RWPE2 (cell line): ENCODE measurements around the gene ACSL1.
A peak's percentile ranks its signal among the peaks of the same experiment; 100 is the strongest.

Experiments used
- ATAC-seq: fragments of 200-7000 bp; cut with Tn5 transposase; 3 replicates; pipeline ENCODE4 v1.9.1; 2021; ENCODE audit warnings: low read depth
- DNase-seq: peaks from one replicate; pipeline ENCODE4 v3.0.0-alpha.2; 2020; ENCODE audit warnings: low spot score
- H3K27ac ChIP-seq: fragments of 450-650 bp; 2 replicates; pipeline ENCODE4 v1.5.1; 2017; ENCODE audit warnings: mild to moderate bottlenecking; ENCODE audit not compliant: poor library complexity, severe bottlenecking
- H3K27me3 ChIP-seq: fragments of 250-450 bp; sonication (Bioruptor Pico); 2 replicates; pipeline ENCODE4 v1.5.1; 2021; ENCODE audit warnings: mild to moderate bottlenecking, moderate library complexity; ENCODE audit not compliant: insufficient read depth, poor library complexity, severe bottlenecking
- H3K36me3 ChIP-seq: fragments of 250-450 bp; sonication (Bioruptor Pico); 2 replicates; pipeline ENCODE4 v1.5.1; 2020; ENCODE audit warnings: low read depth, mild to moderate bottlenecking, moderate library complexity
- H3K4me1 ChIP-seq: fragments of 250-450 bp; sonication (Bioruptor Pico); 2 replicates; pipeline ENCODE4 v1.5.1; 2021; ENCODE audit warnings: mild to moderate bottlenecking, moderate library complexity; ENCODE audit not compliant: insufficient read depth, poor library complexity, severe bottlenecking
- H3K4me3 ChIP-seq: fragments of 250-450 bp; sonication (Bioruptor Pico); 2 replicates; pipeline ENCODE4 v1.5.1; 2021; ENCODE audit warnings: mild to moderate bottlenecking, moderate library complexity; ENCODE audit not compliant: severe bottlenecking
- H3K9me3 ChIP-seq: fragments of 250-450 bp; sonication (Bioruptor Pico); 2 replicates; pipeline ENCODE4 v1.5.1; 2021; ENCODE audit warnings: mild to moderate bottlenecking, moderate library complexity; ENCODE audit not compliant: severe bottlenecking
- CTCF ChIP-seq: fragments of 450-650 bp; IDR thresholded peaks from one replicate; pipeline ENCODE4 v1.5.1; 2017; ENCODE audit warnings: mild to moderate bottlenecking, moderate library complexity; ENCODE audit not compliant: poor library complexity, severe bottlenecking

The ACSL1 gene

GRCh38 chr4:184755278-184755677 is 70.5 kb downstream of the ACSL1 start:
- ATAC-seq (peak; percentile 95), DNase-seq (no peak)
- Histone ChIP-seq H3K9me3 (no peaks in the 10 kb centered on the region), H3K27ac (peak overlapping the region; percentile 18), H3K4me3 (no peak overlapping the region), H3K4me1 (peaks cover 13% of the 10 kb centered on the region), H3K36me3 (no peaks in the 10 kb centered on the region; the same call in none of the 2 replicates), H3K27me3 (no peaks in the 10 kb centered on the region)
- TF ChIP-seq CTCF = no peak

DNA sequence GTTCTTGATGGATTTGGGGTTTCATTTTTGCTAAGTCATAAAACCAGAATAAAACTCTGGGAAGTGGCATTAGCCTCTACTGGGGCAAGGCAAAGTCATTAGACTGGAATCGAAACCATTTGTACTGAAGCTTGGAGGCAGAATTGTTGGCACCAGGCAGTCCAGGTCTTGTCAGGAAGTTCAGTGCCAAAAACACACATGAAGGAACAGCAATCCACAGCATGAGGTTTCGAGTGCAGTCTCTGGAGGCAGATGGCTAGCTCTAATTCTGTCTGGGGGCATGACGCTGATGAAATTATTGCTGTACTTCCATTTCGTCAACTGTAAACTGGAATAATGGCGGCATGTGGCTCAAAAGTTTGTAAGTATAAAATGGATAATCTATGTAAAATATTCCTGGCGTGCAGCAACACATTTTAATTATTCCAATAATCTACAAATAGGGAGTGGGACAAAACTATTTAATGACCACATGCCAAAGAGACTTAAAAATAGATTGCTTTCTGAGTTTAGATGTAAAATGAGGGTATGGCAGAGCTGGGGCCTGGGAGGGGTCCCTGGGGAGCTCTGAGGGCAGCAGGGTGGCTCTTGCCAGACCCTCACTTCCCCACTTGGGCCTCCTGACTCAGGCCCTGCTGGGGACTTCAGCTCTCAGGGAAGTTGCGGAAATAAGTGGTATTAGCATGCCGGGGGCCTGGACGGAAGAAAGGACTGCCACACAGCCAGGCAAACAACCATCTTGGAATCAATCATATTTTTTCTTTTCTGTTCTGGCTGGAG is 73.1 kb downstream of the ACSL1 start:
- H3K9me3 ChIP-seq = no peaks in the 10 kb centered on the region
- H3K4me3 ChIP-seq = no peak overlapping the region
- H3K36me3 ChIP-seq = no peaks in the 10 kb centered on the region
- no peak overlapping the region for H3K27ac ChIP-seq
- H3K4me1 ChIP-seq = peaks cover 16% of the 10 kb centered on the region
- TF ChIP-seq CTCF = no peak
- DNase-seq = no peak
- ATAC-seq = no peak
- H3K27me3 ChIP-seq = no peaks in the 10 kb centered on the region

DNA sequence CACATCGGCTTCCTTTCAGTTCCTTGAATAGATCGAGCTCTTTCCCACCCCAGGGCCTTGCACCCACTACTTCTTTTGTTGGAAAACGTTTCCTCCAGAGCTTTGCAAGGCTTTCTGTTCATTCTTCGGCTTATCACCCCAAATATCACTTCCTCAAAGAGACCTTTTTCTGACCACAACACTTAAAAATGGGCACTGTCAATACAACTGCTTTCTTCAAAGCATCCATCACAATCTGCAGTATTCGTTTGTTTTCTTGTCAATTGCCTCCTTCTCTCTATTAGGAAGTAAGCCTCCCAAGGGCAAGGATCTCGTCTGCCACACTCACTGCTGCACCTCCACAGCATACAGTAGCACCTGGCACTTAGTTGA is 74.2 kb downstream of the ACSL1 start:
- no peak overlapping the region for H3K27ac ChIP-seq
- peaks cover 24% of the 10 kb centered on the region for H3K4me1 ChIP-seq
- H3K36me3 ChIP-seq = no peaks in the 10 kb centered on the region
- no peak overlapping the region for H3K4me3 ChIP-seq
- ATAC-seq (no peak), DNase-seq (no peak)
- H3K9me3 ChIP-seq = no peaks in the 10 kb centered on the region
- H3K27me3 ChIP-seq = no peaks in the 10 kb centered on the region
- TF ChIP-seq CTCF = no peak

- Histone ChIP-seq H3K9me3 (no peaks in the 10 kb centered on the region), H3K4me1 (peaks cover 29% of the 10 kb centered on the region), H3K36me3 (no peaks in the 10 kb centered on the region), H3K27me3 (no peaks in the 10 kb centered on the region), H3K4me3 (no peak overlapping the region), H3K27ac (no peak overlapping the region)
- DNase-seq = no peak
- no peak for ATAC-seq
- TF ChIP-seq CTCF = no peak
These were observed 74.7 kb downstream of the ACSL1 start for GRCh38 chr4:184750926-184751584.

DNA sequence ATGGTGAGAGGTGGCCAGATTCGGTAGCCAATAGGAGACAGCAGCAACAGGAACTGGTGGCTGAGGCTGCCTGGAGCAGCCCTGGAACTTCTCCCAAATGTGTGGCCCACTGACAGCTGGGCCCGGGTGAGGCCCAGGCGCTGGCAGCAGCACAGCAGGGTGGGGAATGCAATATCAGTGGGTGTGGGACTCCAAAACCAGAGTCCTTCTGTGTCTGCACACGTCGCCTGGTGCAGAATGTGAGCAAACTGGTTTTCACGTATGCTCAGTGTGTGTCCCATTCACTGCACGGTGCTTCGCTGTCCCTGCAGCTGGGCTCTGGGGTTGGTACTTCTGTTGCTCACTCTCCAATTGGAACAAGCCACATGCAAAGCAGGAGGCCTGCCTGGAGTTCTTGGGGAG is 77.5 kb downstream of the ACSL1 start:
- DNase-seq (no peak), ATAC-seq (no peak)
- H3K27me3 ChIP-seq = no peaks in the 10 kb centered on the region
- H3K4me1 ChIP-seq = peaks cover 20% of the 10 kb centered on the region
- H3K9me3 ChIP-seq = no peaks in the 10 kb centered on the region
- TF ChIP-seq CTCF = no peak
- H3K4me3 ChIP-seq = no peak overlapping the region
- H3K36me3 ChIP-seq = no peaks in the 10 kb centered on the region
- no peak overlapping the region for H3K27ac ChIP-seq
